Measurements from ENCODE around the gene PUSL1.

PUSL1 gene

GRCh38 chr1:1307923-1308755, at the start of gene PUSL1, which contains the start of gene ACAP3:
TSS of gene PUSL1 (plus strand) at chr1:1308597. CDS start at chr1:1308644, 47 bp downstream.
TSS of gene ACAP3 (minus strand) at chr1:1307930. CDS start at chr1:1307815, 115 bp downstream.
- H3K4me1 Mint-ChIP-seq (ENCODE audit: low read depth): peaks cover 14% of the 10 kb centered on the region
- no peaks in the 10 kb centered on the region for H3K27me3 Mint-ChIP-seq (ENCODE audit: low read depth)
- peak within 1 kb of the TSS; percentile 81 for H3K4me3 Mint-ChIP-seq
- peaks cover 3% of the 10 kb centered on the region for H3K36me3 Mint-ChIP-seq (ENCODE audit: low read depth)
- H3K27ac Mint-ChIP-seq: peak within 1 kb of the TSS; percentile 80
- no peaks in the 10 kb centered on the region for H3K9me3 Mint-ChIP-seq

DNA sequence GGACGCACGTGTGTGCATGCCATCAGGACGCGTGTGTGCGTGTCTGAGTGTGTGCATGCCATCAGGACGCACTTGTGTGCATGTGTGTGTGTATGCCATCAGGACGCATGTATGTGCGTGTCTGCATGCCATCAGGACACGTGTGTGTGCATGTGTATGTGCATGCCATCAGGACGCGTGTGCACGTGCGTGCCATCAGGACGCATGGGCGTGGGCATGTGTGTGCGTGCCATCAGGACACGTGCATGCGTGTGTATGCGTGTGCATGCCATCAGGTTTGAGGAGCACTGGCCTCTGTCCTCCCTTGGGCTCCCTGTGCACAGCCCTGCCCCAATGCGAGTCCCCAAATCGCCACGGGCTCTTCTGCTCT, 49.3 kb upstream of the PUSL1 start:
- Mint-ChIP-seq H3K4me1 (ENCODE audit: low read depth) (peaks cover 9% of the 10 kb centered on the region), H3K36me3 (ENCODE audit: low read depth) (peaks cover 35% of the 10 kb centered on the region), H3K27ac (no peak overlapping the region), H3K4me3 (no peak overlapping the region), H3K9me3 (no peaks in the 10 kb centered on the region), H3K27me3 (ENCODE audit: low read depth) (no peaks in the 10 kb centered on the region)

DNA sequence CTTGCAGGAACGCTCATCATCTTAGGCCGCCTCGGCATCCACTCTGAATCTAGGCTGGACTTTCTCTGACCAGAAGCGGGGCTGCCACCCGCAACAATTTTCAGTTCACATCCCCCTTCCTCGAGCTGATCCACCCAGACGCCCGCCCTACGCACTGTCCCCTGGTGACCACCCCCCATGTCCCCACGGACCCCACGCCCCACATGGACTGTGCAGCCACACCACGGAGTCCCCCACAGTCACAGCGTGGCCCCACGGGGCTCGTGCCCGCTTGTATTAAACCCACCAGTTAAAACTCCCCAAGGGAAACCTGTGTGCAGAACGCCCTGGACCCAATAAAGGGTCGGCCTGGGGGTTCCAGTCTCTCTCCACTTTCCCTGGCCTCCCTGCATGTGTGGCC, 48.9 kb upstream of the PUSL1 start:
- H3K27ac Mint-ChIP-seq: no peak overlapping the region
- no peak overlapping the region for H3K4me3 Mint-ChIP-seq
- H3K36me3 Mint-ChIP-seq (ENCODE audit: low read depth): peaks cover 35% of the 10 kb centered on the region
- H3K27me3 Mint-ChIP-seq (ENCODE audit: low read depth): no peaks in the 10 kb centered on the region
- peaks cover 9% of the 10 kb centered on the region for H3K4me1 Mint-ChIP-seq (ENCODE audit: low read depth)
- H3K9me3 Mint-ChIP-seq: no peaks in the 10 kb centered on the region

- H3K4me1 Mint-ChIP-seq (ENCODE audit: low read depth): peaks cover 9% of the 10 kb centered on the region
- H3K27me3 Mint-ChIP-seq (ENCODE audit: low read depth): no peaks in the 10 kb centered on the region
- no peaks in the 10 kb centered on the region for H3K9me3 Mint-ChIP-seq
- H3K27ac Mint-ChIP-seq: no peak overlapping the region
- peaks cover 35% of the 10 kb centered on the region for H3K36me3 Mint-ChIP-seq (ENCODE audit: low read depth)
- no peak overlapping the region for H3K4me3 Mint-ChIP-seq
These were observed 48.3 kb upstream of the PUSL1 start for GRCh38 chr1:1259951-1260600.

DNA sequence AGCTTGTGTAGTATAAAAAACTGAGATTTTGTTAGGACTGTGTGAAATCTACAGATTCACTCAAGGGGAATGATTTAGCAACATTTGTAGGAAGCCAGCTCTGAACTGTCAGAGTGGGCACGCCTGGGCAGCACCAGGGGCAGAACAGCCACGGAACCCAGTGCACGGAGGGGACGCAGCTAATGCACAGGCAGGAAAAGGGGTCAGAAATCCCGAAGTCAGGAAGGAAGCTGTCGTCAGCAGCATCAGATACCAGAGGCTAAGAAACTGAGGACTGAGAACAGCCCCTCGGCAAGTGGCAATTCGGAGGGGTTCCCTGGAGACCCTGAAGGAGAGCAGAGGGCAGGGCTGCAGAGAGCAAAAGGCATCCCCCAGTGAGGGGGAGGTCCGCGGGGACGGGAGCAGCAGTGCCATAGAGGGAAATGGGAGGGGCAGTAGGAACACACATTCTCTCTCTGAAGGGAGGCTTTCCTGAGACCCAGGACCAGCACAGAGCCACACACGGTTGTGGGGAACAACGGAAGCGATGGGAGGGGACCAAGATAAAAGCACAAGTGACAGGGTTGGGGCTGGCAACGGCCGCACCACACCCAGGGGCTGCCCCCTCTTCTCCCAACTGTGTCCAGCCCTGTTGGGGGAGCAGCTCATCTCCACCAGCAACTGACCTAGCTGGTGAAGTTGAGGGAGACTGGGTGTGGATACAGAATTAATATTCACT, 47.4 kb upstream of the PUSL1 start:
- Mint-ChIP-seq H3K4me3 (no peak overlapping the region), H3K36me3 (ENCODE audit: low read depth) (peaks cover 35% of the 10 kb centered on the region), H3K27ac (peak overlapping the region; percentile 68), H3K4me1 (ENCODE audit: low read depth) (peaks cover 10% of the 10 kb centered on the region), H3K27me3 (ENCODE audit: low read depth) (no peaks in the 10 kb centered on the region), H3K9me3 (no peaks in the 10 kb centered on the region)

DNA sequence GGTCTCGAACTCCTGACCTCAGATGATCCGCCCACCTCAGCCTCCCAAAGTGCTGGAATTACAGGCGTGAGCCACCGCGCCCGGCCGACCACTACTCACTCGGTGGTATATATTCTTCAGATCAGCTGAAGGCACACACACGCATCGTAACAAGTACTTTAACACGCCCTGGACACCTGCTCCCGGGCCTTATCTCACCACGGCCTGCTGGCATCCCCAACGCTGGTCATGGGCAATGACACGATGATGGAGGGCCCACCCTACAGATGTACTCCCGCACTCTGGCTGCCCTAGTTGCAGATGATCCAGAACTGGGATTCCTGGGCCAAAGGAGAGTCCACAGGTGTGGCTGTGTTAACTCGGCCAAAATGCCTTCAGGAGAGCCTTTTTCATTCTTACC, 46.3 kb upstream of the PUSL1 start:
- H3K27me3 Mint-ChIP-seq (ENCODE audit: low read depth): no peaks in the 10 kb centered on the region
- peaks cover 33% of the 10 kb centered on the region for H3K36me3 Mint-ChIP-seq (ENCODE audit: low read depth)
- peaks cover 10% of the 10 kb centered on the region for H3K4me1 Mint-ChIP-seq (ENCODE audit: low read depth)
- H3K4me3 Mint-ChIP-seq: no peak overlapping the region
- no peak overlapping the region for H3K27ac Mint-ChIP-seq
- no peaks in the 10 kb centered on the region for H3K9me3 Mint-ChIP-seq

GRCh38 chr1:1262758-1263157, 45.6 kb upstream of the PUSL1 start:
- Mint-ChIP-seq H3K4me1 (ENCODE audit: low read depth) (peaks cover 10% of the 10 kb centered on the region), H3K27me3 (ENCODE audit: low read depth) (no peaks in the 10 kb centered on the region), H3K9me3 (no peaks in the 10 kb centered on the region), H3K36me3 (ENCODE audit: low read depth) (peaks cover 28% of the 10 kb centered on the region), H3K27ac (no peak overlapping the region), H3K4me3 (no peak overlapping the region)

DNA sequence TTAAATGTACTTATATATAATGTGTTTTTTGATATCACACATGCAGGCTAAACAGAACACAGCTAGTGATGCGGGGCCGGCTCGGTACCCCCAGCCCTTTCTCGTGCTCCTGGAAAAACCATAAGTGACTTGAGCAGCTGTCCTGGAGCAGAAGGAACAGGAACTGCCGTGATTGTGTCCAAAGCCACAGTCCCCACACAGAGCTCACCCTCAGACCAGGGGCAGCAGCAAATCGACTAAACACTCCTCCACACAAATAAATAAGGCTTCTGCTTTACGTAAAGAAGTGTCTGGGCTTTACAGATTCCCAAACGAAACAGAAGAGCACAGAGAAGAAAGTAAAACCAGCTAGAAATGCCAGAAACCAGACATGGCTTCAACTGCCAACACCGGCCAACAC, 44.4 kb upstream of the PUSL1 start:
- Mint-ChIP-seq H3K27me3 (ENCODE audit: low read depth) (no peaks in the 10 kb centered on the region), H3K36me3 (ENCODE audit: low read depth) (peaks cover 26% of the 10 kb centered on the region), H3K4me3 (no peak overlapping the region), H3K9me3 (no peaks in the 10 kb centered on the region), H3K27ac (no peak overlapping the region), H3K4me1 (ENCODE audit: low read depth) (peaks cover 8% of the 10 kb centered on the region)

DNA sequence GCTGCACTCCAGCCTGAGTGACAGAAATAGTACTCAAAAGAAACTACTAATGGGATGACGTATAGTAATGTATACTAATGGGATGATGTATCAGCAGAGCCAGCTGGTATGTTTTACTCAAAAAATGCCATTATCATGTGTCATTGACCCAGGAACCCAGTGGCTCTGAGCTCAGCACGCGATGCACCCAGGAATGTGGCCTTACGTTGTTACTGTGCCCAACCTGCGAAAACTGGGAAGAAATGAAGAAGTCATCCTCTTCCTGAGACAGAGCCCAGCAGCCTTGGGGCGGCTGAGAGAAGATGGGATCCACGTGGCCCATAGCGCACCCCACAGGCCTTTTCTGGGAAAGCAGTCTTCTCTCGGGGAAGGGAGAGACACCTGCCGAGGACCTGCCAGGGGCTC, 43.5 kb upstream of the PUSL1 start:
- no peaks in the 10 kb centered on the region for H3K9me3 Mint-ChIP-seq
- H3K4me1 Mint-ChIP-seq (ENCODE audit: low read depth): peaks cover 9% of the 10 kb centered on the region
- H3K27me3 Mint-ChIP-seq (ENCODE audit: low read depth): no peaks in the 10 kb centered on the region
- H3K4me3 Mint-ChIP-seq: no peak overlapping the region
- no peak overlapping the region for H3K27ac Mint-ChIP-seq
- peaks cover 20% of the 10 kb centered on the region for H3K36me3 Mint-ChIP-seq (ENCODE audit: low read depth)

GRCh38 chr1:1267488-1268283, 40.7 kb upstream of the PUSL1 start:
- no peak overlapping the region for H3K27ac Mint-ChIP-seq
- H3K4me1 Mint-ChIP-seq (ENCODE audit: low read depth): peaks cover 28% of the 10 kb centered on the region
- no peak overlapping the region for H3K4me3 Mint-ChIP-seq
- no peaks in the 10 kb centered on the region for H3K9me3 Mint-ChIP-seq
- H3K36me3 Mint-ChIP-seq (ENCODE audit: low read depth): peaks cover 21% of the 10 kb centered on the region
- H3K27me3 Mint-ChIP-seq (ENCODE audit: low read depth): no peaks in the 10 kb centered on the region

DNA sequence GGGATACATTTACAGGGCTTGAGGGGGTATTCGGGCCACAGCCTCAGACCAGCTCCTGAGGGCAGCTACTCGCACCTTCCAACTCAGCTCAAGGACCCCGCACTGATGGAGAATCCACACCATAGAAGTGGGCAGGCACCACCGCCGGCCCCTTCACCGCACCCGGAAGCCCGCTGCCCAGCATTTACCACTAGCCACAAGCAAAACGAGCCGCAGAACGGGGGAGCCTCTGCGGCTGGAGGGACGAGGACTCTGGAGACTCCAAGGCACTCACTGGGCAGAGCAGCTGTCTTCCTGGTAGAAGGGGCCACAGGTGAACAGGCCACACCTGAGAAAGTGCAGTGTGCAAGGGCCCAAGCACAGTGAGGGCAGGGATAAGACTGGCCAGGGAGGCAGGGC, 40.1 kb upstream of the PUSL1 start:
- peaks cover 30% of the 10 kb centered on the region for H3K4me1 Mint-ChIP-seq (ENCODE audit: low read depth)
- no peak overlapping the region for H3K4me3 Mint-ChIP-seq
- H3K27ac Mint-ChIP-seq: no peak overlapping the region

DNA sequence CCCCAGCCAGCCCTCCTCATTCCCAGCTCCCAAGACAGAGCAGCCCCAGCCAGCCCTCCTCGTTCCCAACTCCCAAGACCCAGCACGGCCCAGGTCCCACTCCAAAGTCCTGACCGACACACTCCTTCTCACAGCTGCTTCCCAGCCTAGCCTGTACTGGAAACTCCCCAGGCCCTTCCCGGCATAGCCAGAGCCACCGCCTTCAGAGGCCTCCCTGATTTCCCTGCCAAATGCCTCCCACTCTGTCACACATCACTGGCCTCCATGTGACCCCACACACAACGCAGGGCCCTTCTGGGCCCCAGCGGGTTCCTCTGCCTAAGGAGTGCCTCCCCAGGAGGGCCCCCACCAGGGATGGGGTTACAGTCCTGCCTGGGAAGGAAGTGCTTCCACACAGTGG, 37.6 kb upstream of the PUSL1 start:
- Mint-ChIP-seq H3K27me3 (ENCODE audit: low read depth) (no peaks in the 10 kb centered on the region), H3K27ac (peak overlapping the region; percentile 33), H3K4me1 (ENCODE audit: low read depth) (peaks cover 28% of the 10 kb centered on the region), H3K4me3 (peak overlapping the region; percentile 65), H3K9me3 (no peaks in the 10 kb centered on the region), H3K36me3 (ENCODE audit: low read depth) (peaks cover 17% of the 10 kb centered on the region)

More for the DNA sequence above, 40.1 kb upstream of the PUSL1 start:
- Mint-ChIP-seq H3K9me3 (no peaks in the 10 kb centered on the region), H3K27me3 (ENCODE audit: low read depth) (no peaks in the 10 kb centered on the region), H3K36me3 (ENCODE audit: low read depth) (peaks cover 19% of the 10 kb centered on the region)

DNA sequence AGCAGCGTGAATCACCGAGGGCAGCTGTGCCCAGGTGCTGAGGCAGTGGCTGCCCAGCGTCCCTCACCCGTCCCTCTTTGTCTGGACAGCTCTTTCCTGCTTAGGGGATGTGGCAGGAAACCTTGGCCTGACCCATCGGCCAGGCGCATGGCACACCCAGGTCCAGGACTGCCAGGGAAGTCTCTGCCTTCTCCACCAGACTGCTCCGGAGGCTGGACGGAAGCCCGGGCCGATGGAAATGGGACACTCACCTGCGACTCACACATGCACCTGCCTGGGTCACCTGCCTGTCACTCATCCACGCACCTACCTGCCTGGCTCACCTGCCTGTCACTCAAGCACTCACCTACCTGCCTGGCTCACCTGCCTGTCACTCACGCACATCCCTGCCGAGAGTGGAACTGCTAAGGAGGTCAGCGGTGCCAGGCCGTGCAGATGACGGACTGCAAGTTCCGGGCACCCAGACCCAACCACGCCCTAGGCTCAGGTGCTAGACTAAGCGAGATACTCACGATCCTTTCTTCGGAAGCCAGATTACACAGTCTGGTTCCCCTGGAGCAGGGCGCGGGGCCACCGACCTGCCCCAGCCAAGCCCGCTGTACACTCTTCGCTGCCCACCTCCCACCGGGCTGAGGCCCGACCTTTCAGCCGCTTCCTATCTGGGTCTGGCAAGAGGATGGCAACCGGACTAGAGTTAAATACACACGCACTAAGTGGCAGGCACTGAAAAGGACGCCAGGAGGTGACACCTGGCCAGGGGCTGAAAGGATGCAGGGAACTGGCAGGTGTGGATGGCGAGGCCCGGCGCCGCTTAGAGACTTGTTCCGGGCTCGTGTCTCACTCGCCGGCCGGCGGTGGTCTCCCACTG, 35.8 kb upstream of the PUSL1 start:
- no peaks in the 10 kb centered on the region for H3K27me3 Mint-ChIP-seq (ENCODE audit: low read depth)

More for the DNA sequence above, 35.8 kb upstream of the PUSL1 start:
- H3K27ac Mint-ChIP-seq: peak overlapping the region; percentile 75
- H3K9me3 Mint-ChIP-seq: no peaks in the 10 kb centered on the region
- H3K4me1 Mint-ChIP-seq (ENCODE audit: low read depth): peaks cover 28% of the 10 kb centered on the region
- H3K4me3 Mint-ChIP-seq: peak overlapping the region; percentile 83
- H3K36me3 Mint-ChIP-seq (ENCODE audit: low read depth): peaks cover 17% of the 10 kb centered on the region

Data from T-helper 1 cell treated with Interleukin-12 subunit alpha and Interleukin-12 subunit beta and Interleukin-4 antibody, amounts not matched to agents 30 μg/mL and 1 μg/mL, for 36 hours (primary cell).